ENCODE measurements around the gene SLC25A45.

The SLC25A45 gene

GRCh38 chr11:65401073-65401802 is 18.8 kb upstream of the SLC25A45 start:
- H3K4me3 ChIP-seq (ENCODE audit: insufficient read depth, low read depth, low read length): no peak overlapping the region
- H3K27ac ChIP-seq (ENCODE audit: insufficient read depth, low read depth, low read length, poor library complexity, severe bottlenecking): no peak overlapping the region
- no peaks in the 10 kb centered on the region for H3K4me1 ChIP-seq (ENCODE audit: control insufficient read depth, insufficient read depth, low read length)
- H3K9me3 ChIP-seq (ENCODE audit: control insufficient read depth, low read length): no peaks in the 10 kb centered on the region
- peaks cover 7% of the 10 kb centered on the region for H3K36me3 ChIP-seq (ENCODE audit: control insufficient read depth, insufficient read depth, low read length)
- no peaks in the 10 kb centered on the region for H3K27me3 ChIP-seq (ENCODE audit: control insufficient read depth, insufficient read depth, low read length, poor library complexity, severe bottlenecking)
- 72 to 77% methylated on average over 16 of the region's 16 CpGs for WGBS, 2 experiments

GRCh38 chr11:65400307-65401072 is 18.0 kb upstream of the SLC25A45 start:
- Histone ChIP-seq H3K36me3 (ENCODE audit: control insufficient read depth, insufficient read depth, low read length) (peaks cover 7% of the 10 kb centered on the region), H3K4me1 (ENCODE audit: control insufficient read depth, insufficient read depth, low read length) (no peaks in the 10 kb centered on the region)

GRCh38 chr11:65399845-65400244 is 17.4 kb upstream of the SLC25A45 start:
- Histone ChIP-seq H3K9me3 (ENCODE audit: control insufficient read depth, low read length) (no peaks in the 10 kb centered on the region), H3K36me3 (ENCODE audit: control insufficient read depth, insufficient read depth, low read length) (peaks cover 4% of the 10 kb centered on the region), H3K27me3 (ENCODE audit: control insufficient read depth, insufficient read depth, low read length, poor library complexity, severe bottlenecking) (no peaks in the 10 kb centered on the region), H3K4me1 (ENCODE audit: control insufficient read depth, insufficient read depth, low read length) (no peaks in the 10 kb centered on the region), H3K4me3 (ENCODE audit: insufficient read depth, low read depth, low read length) (no peak overlapping the region), H3K27ac (ENCODE audit: insufficient read depth, low read depth, low read length, poor library complexity, severe bottlenecking) (no peak overlapping the region)
- WGBS, 2 experiments: 93 to 96% methylated on average over 10 of the region's 10 CpGs

More at GRCh38 chr11:65400307-65401072, 18.0 kb upstream of the SLC25A45 start:
- WGBS, 2 experiments: 90% methylated on average over 17 of the region's 17 CpGs
- Histone ChIP-seq H3K4me3 (ENCODE audit: insufficient read depth, low read depth, low read length) (no peak overlapping the region), H3K27ac (ENCODE audit: insufficient read depth, low read depth, low read length, poor library complexity, severe bottlenecking) (no peak overlapping the region), H3K27me3 (ENCODE audit: control insufficient read depth, insufficient read depth, low read length, poor library complexity, severe bottlenecking) (no peaks in the 10 kb centered on the region), H3K9me3 (ENCODE audit: control insufficient read depth, low read length) (no peaks in the 10 kb centered on the region)

- WGBS, 2 experiments: 92 to 94% methylated on average over 13 of the region's 13 CpGs
- no peaks in the 10 kb centered on the region for H3K36me3 ChIP-seq (ENCODE audit: control insufficient read depth, insufficient read depth, low read length)
- no peak overlapping the region for H3K4me3 ChIP-seq (ENCODE audit: insufficient read depth, low read depth, low read length)
- no peaks in the 10 kb centered on the region for H3K9me3 ChIP-seq (ENCODE audit: control insufficient read depth, low read length)
- no peaks in the 10 kb centered on the region for H3K27me3 ChIP-seq (ENCODE audit: control insufficient read depth, insufficient read depth, low read length, poor library complexity, severe bottlenecking)
- no peak overlapping the region for H3K27ac ChIP-seq (ENCODE audit: insufficient read depth, low read depth, low read length, poor library complexity, severe bottlenecking)
- H3K4me1 ChIP-seq (ENCODE audit: control insufficient read depth, insufficient read depth, low read length): no peaks in the 10 kb centered on the region
Measured at GRCh38 chr11:65399249-65399648, 16.8 kb upstream of the SLC25A45 start.

- Histone ChIP-seq H3K27me3 (ENCODE audit: control insufficient read depth, insufficient read depth, low read length, poor library complexity, severe bottlenecking) (no peaks in the 10 kb centered on the region), H3K4me1 (ENCODE audit: control insufficient read depth, insufficient read depth, low read length) (no peaks in the 10 kb centered on the region), H3K4me3 (ENCODE audit: insufficient read depth, low read depth, low read length) (no peak overlapping the region), H3K9me3 (ENCODE audit: control insufficient read depth, low read length) (no peaks in the 10 kb centered on the region), H3K36me3 (ENCODE audit: control insufficient read depth, insufficient read depth, low read length) (no peaks in the 10 kb centered on the region), H3K27ac (ENCODE audit: insufficient read depth, low read depth, low read length, poor library complexity, severe bottlenecking) (no peak overlapping the region)
- 91 to 92% methylated on average over 16 of the region's 16 CpGs for WGBS, 2 experiments
Measured at GRCh38 chr11:65398362-65398910, 16.0 kb upstream of the SLC25A45 start.

GRCh38 chr11:65396769-65397745 is 14.6 kb upstream of the SLC25A45 start:
- no peak overlapping the region for H3K27ac ChIP-seq (ENCODE audit: insufficient read depth, low read depth, low read length, poor library complexity, severe bottlenecking)
- WGBS, 2 experiments: 94 to 96% methylated on average over 38 of the region's 38 CpGs
- H3K27me3 ChIP-seq (ENCODE audit: control insufficient read depth, insufficient read depth, low read length, poor library complexity, severe bottlenecking): no peaks in the 10 kb centered on the region
- H3K4me3 ChIP-seq (ENCODE audit: insufficient read depth, low read depth, low read length): no peak overlapping the region
- H3K4me1 ChIP-seq (ENCODE audit: control insufficient read depth, insufficient read depth, low read length): no peaks in the 10 kb centered on the region
- H3K36me3 ChIP-seq (ENCODE audit: control insufficient read depth, insufficient read depth, low read length): no peaks in the 10 kb centered on the region
- no peaks in the 10 kb centered on the region for H3K9me3 ChIP-seq (ENCODE audit: control insufficient read depth, low read length)

- Histone ChIP-seq H3K4me3 (ENCODE audit: insufficient read depth, low read depth, low read length) (no peak overlapping the region), H3K9me3 (ENCODE audit: control insufficient read depth, low read length) (no peaks in the 10 kb centered on the region), H3K27ac (ENCODE audit: insufficient read depth, low read depth, low read length, poor library complexity, severe bottlenecking) (no peak overlapping the region), H3K36me3 (ENCODE audit: control insufficient read depth, insufficient read depth, low read length) (no peaks in the 10 kb centered on the region), H3K4me1 (ENCODE audit: control insufficient read depth, insufficient read depth, low read length) (peaks cover 2% of the 10 kb centered on the region), H3K27me3 (ENCODE audit: control insufficient read depth, insufficient read depth, low read length, poor library complexity, severe bottlenecking) (no peaks in the 10 kb centered on the region)
- WGBS, 2 experiments: 94 to 96% methylated on average over 15 of the region's 15 CpGs
Measured at GRCh38 chr11:65395961-65396530, 13.6 kb upstream of the SLC25A45 start.

GRCh38 chr11:65394125-65394536 is 11.7 kb upstream of the SLC25A45 start:
- no peaks in the 10 kb centered on the region for H3K36me3 ChIP-seq (ENCODE audit: control insufficient read depth, insufficient read depth, low read length)
- H3K27me3 ChIP-seq (ENCODE audit: control insufficient read depth, insufficient read depth, low read length, poor library complexity, severe bottlenecking): no peaks in the 10 kb centered on the region
- 93 to 95% methylated on average over 20 of the region's 20 CpGs for WGBS, 2 experiments
- no peak overlapping the region for H3K4me3 ChIP-seq (ENCODE audit: insufficient read depth, low read depth, low read length)
- no peak overlapping the region for H3K27ac ChIP-seq (ENCODE audit: insufficient read depth, low read depth, low read length, poor library complexity, severe bottlenecking)
- peaks cover 15% of the 10 kb centered on the region for H3K4me1 ChIP-seq (ENCODE audit: control insufficient read depth, insufficient read depth, low read length)
- H3K9me3 ChIP-seq (ENCODE audit: control insufficient read depth, low read length): no peaks in the 10 kb centered on the region

GRCh38 chr11:65393513-65394079 is 11.2 kb upstream of the SLC25A45 start:
- Histone ChIP-seq H3K27me3 (ENCODE audit: control insufficient read depth, insufficient read depth, low read length, poor library complexity, severe bottlenecking) (no peaks in the 10 kb centered on the region), H3K27ac (ENCODE audit: insufficient read depth, low read depth, low read length, poor library complexity, severe bottlenecking) (no peak overlapping the region), H3K9me3 (ENCODE audit: control insufficient read depth, low read length) (no peaks in the 10 kb centered on the region), H3K4me3 (ENCODE audit: insufficient read depth, low read depth, low read length) (no peak overlapping the region), H3K4me1 (ENCODE audit: control insufficient read depth, insufficient read depth, low read length) (peaks cover 15% of the 10 kb centered on the region), H3K36me3 (ENCODE audit: control insufficient read depth, insufficient read depth, low read length) (no peaks in the 10 kb centered on the region)
- WGBS, 2 experiments: 85 to 87% methylated on average over 17 of the region's 17 CpGs

Measured in ectodermal cell (in vitro differentiated cells).